Measurements from ENCODE around the gene XYLT1. TPM values are rescaled to one million over a fixed set of nuclear protein-coding genes. Genes with fewer than 3 reads are reported as not detected.

The XYLT1 gene
- total RNA-seq, 1 experiment from 2014 or later, result 7.5 TPM

- intact Hi-C loops (cut with micrococcal nuclease; ENCODE audit: unreplicated experiment), result no loop called here
- Mint-ChIP-seq H3K27me3 (ENCODE audit: unreplicated experiment) (no peaks in the 10 kb centered on the region), H3K4me1 (ENCODE audit: low read depth, unreplicated experiment) (no peaks in the 10 kb centered on the region), H3K36me3 (ENCODE audit: insufficient read depth, unreplicated experiment) (no peaks in the 10 kb centered on the region), H3K4me3 (ENCODE audit: low read depth, unreplicated experiment) (no peak overlapping the region), H3K27ac (ENCODE audit: unreplicated experiment) (no peak overlapping the region), H3K9me3 (ENCODE audit: low read depth, unreplicated experiment) (peaks cover 3% of the 10 kb centered on the region)
- BruUV-seq (replicated peaks), result no TSS peak
- DNase-seq, result no peak
- CTCF ChIA-PET, result no interaction called here
- TF ChIP-seq CTCF (IDR thresholded peaks at IDR 0.05; ENCODE audit: unreplicated experiment), result no peak
These were observed 345.1 kb downstream of the XYLT1 start for GRCh38 chr16:17125671-17126070.

- no peak for DNase-seq
- no peak overlapping the region for H3K4me3 Mint-ChIP-seq (ENCODE audit: low read depth, unreplicated experiment)
- no peak overlapping the region for H3K27ac Mint-ChIP-seq (ENCODE audit: unreplicated experiment)
- no TSS peak for BruUV-seq (replicated peaks)
- intact Hi-C loops (cut with micrococcal nuclease; ENCODE audit: unreplicated experiment), result no loop called here
- TF ChIP-seq CTCF (IDR thresholded peaks at IDR 0.05; ENCODE audit: unreplicated experiment), result no peak
- H3K36me3 Mint-ChIP-seq (ENCODE audit: insufficient read depth, unreplicated experiment), result no peaks in the 10 kb centered on the region
- CTCF ChIA-PET, result no interaction called here
- no peaks in the 10 kb centered on the region for H3K9me3 Mint-ChIP-seq (ENCODE audit: low read depth, unreplicated experiment)
- H3K4me1 Mint-ChIP-seq (ENCODE audit: low read depth, unreplicated experiment), result no peaks in the 10 kb centered on the region
- no peaks in the 10 kb centered on the region for H3K27me3 Mint-ChIP-seq (ENCODE audit: unreplicated experiment)
These were observed 352.7 kb downstream of the XYLT1 start for GRCh38 chr16:17117906-17118577.

GRCh38 chr16:17116595-17117322 is 354.0 kb downstream of the XYLT1 start:
- H3K9me3 Mint-ChIP-seq (ENCODE audit: low read depth, unreplicated experiment), result no peaks in the 10 kb centered on the region
- no peaks in the 10 kb centered on the region for H3K4me1 Mint-ChIP-seq (ENCODE audit: low read depth, unreplicated experiment)
- no peaks in the 10 kb centered on the region for H3K36me3 Mint-ChIP-seq (ENCODE audit: insufficient read depth, unreplicated experiment)
- no peak overlapping the region for H3K4me3 Mint-ChIP-seq (ENCODE audit: low read depth, unreplicated experiment)
- no peak overlapping the region for H3K27ac Mint-ChIP-seq (ENCODE audit: unreplicated experiment)
- DNase-seq, result no peak
- no TSS peak for BruUV-seq (replicated peaks)
- intact Hi-C loops (cut with micrococcal nuclease; ENCODE audit: unreplicated experiment), result no loop called here
- TF ChIP-seq CTCF (IDR thresholded peaks at IDR 0.05; ENCODE audit: unreplicated experiment), result no peak
- H3K27me3 Mint-ChIP-seq (ENCODE audit: unreplicated experiment), result no peaks in the 10 kb centered on the region
- CTCF ChIA-PET, result no interaction called here

- CTCF ChIA-PET, result no interaction called here
- Mint-ChIP-seq H3K36me3 (ENCODE audit: insufficient read depth, unreplicated experiment) (no peaks in the 10 kb centered on the region), H3K27me3 (ENCODE audit: unreplicated experiment) (peaks cover 30% of the 10 kb centered on the region), H3K27ac (ENCODE audit: unreplicated experiment) (no peak overlapping the region), H3K4me1 (ENCODE audit: low read depth, unreplicated experiment) (no peaks in the 10 kb centered on the region), H3K4me3 (ENCODE audit: low read depth, unreplicated experiment) (no peak overlapping the region), H3K9me3 (ENCODE audit: low read depth, unreplicated experiment) (no peaks in the 10 kb centered on the region)
- no peak for DNase-seq
- intact Hi-C loops (cut with micrococcal nuclease; ENCODE audit: unreplicated experiment), result no loop called here
- TF ChIP-seq CTCF (IDR thresholded peaks at IDR 0.05; ENCODE audit: unreplicated experiment), result no peak
- no TSS peak for BruUV-seq (replicated peaks)
These were observed 361.3 kb downstream of the XYLT1 start for GRCh38 chr16:17109413-17109812.
